ENCODE measurements around the gene KRTAP20-3. TPM values are rescaled to one million over a fixed set of nuclear protein-coding genes. Genes with fewer than 3 reads are reported as not detected.

KRTAP20-3 gene
- total and polyA plus RNA-seq, 10 donors, result not detected

DNA sequence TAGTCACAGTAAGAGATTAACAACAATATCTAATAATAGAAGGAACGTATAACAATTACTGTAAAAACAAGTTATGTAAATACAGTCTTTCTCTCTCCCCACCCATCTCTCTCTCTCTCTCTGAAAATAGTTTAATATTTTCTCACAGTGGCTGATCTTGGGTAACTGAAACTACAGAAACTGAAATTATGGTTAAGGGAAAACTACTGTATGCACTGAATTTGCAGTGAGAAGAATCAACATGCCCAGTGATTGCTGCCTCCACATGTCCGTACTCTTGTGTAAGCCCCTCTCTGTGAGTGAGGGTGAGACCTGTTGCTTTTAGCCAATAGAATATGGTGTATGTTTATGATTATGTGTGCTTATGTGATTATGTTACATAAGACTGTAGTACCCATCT, 30.5 kb upstream of the KRTAP20-3 start:
- no peak for DNase-seq
- intact Hi-C loops (cut with DNase I; ENCODE audit: low total_unique reads), result no loop called here

GRCh38 chr21:30613836-30614235, 28.8 kb upstream of the KRTAP20-3 start, which contains the start of gene KRTAP6-1:
Gene KRTAP6-1, minus strand, starts transcription at chr21:30613930. Its CDS starts 26 bp downstream, at chr21:30613904.
- Histone ChIP-seq H3K36me3 (no peaks in the 10 kb centered on the region), H3K4me3 (no peak within 1 kb of the TSS), H3K9me3 (peaks cover 0 to 11% (median 0%) of the 10 kb centered on the region in 8 donors), H3K4me1 (no peaks in the 10 kb centered on the region), H3K27ac (no peak within 1 kb of the TSS), H3K27me3 (replicated peaks in 1 of 7) (no peaks in the 10 kb centered on the region)
- no peak for DNase-seq
- TF ChIP-seq POLR2AphosphoS5 (IDR thresholded peaks at IDR 0.05) (no peak), POLR2A (IDR thresholded peaks at IDR 0.05) (no peak)
- TF ChIP-seq, protein P1, sequence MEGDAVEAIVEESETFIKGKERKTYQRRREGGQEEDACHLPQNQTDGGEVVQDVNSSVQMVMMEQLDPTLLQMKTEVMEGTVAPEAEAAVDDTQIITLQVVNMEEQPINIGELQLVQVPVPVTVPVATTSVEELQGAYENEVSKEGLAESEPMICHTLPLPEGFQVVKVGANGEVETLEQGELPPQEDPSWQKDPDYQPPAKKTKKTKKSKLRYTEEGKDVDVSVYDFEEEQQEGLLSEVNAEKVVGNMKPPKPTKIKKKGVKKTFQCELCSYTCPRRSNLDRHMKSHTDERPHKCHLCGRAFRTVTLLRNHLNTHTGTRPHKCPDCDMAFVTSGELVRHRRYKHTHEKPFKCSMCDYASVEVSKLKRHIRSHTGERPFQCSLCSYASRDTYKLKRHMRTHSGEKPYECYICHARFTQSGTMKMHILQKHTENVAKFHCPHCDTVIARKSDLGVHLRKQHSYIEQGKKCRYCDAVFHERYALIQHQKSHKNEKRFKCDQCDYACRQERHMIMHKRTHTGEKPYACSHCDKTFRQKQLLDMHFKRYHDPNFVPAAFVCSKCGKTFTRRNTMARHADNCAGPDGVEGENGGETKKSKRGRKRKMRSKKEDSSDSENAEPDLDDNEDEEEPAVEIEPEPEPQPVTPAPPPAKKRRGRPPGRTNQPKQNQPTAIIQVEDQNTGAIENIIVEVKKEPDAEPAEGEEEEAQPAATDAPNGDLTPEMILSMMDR (IDR thresholded peaks at IDR 0.05 in 8 of 11, conservative IDR thresholded peaks at IDR 0.05 in 3 of 11), result no peak
- WGBS, 5 donors, result 68 to 85% (median 71%) methylated on average over 2 of the region's 2 CpGs
- intact Hi-C loops (cut with DNase I; ENCODE audit: low total_unique reads), result no loop called here

More for the DNA sequence above, 30.5 kb upstream of the KRTAP20-3 start:
- Histone ChIP-seq H3K4me1 (no peaks in the 10 kb centered on the region), H3K9me3 (peaks cover 0 to 11% (median 0%) of the 10 kb centered on the region in 8 donors), H3K36me3 (no peaks in the 10 kb centered on the region), H3K27ac (no peak overlapping the region), H3K4me3 (no peak overlapping the region), H3K27me3 (replicated peaks in 1 of 7) (no peaks in the 10 kb centered on the region)
- no peak for TF ChIP-seq POLR2AphosphoS5 (IDR thresholded peaks at IDR 0.05)
- WGBS, 5 donors, result 80 to 91% (median 88%) methylated on average over 2 of the region's 2 CpGs

GRCh38 chr21:30615199-30615598, 27.5 kb upstream of the KRTAP20-3 start:
- H3K9me3 ChIP-seq, result peaks cover 0 to 11% (median 0%) of the 10 kb centered on the region in 8 donors
- no peaks in the 10 kb centered on the region for H3K36me3 ChIP-seq
- H3K27me3 ChIP-seq (replicated peaks in 1 of 7), result no peaks in the 10 kb centered on the region
- no peak for TF ChIP-seq POLR2A (IDR thresholded peaks at IDR 0.05)
- no peak for TF ChIP-seq POLR2AphosphoS5 (IDR thresholded peaks at IDR 0.05)
- TF ChIP-seq, protein P1 (IDR thresholded peaks at IDR 0.05 in 8 of 11, conservative IDR thresholded peaks at IDR 0.05 in 3 of 11), result no peak
- H3K27ac ChIP-seq, result no peak overlapping the region
- no peaks in the 10 kb centered on the region for H3K4me1 ChIP-seq
- DNase-seq, result no peak
- intact Hi-C loops (cut with DNase I; ENCODE audit: low total_unique reads), result no loop called here
- H3K4me3 ChIP-seq, result no peak overlapping the region

GRCh38 chr21:30616125-30616524, 26.5 kb upstream of the KRTAP20-3 start, which contains the start of gene KRTAP20-1:
Gene KRTAP20-1, plus strand, starts transcription at chr21:30616425. Its CDS starts 30 bp downstream, at chr21:30616455.
- intact Hi-C loops (cut with DNase I; ENCODE audit: low total_unique reads), result no loop called here
- no peak within 1 kb of the TSS for H3K27ac ChIP-seq
- WGBS, 5 donors, result 89 to 99% (median 94%) methylated on average over 2 of the region's 2 CpGs
- no peak within 1 kb of the TSS for H3K4me3 ChIP-seq
- peaks cover 0 to 2% (median 0%) of the 10 kb centered on the region in 8 donors for H3K9me3 ChIP-seq
- no peak for DNase-seq
- no peaks in the 10 kb centered on the region for H3K27me3 ChIP-seq (replicated peaks in 1 of 7)
- TF ChIP-seq POLR2AphosphoS5 (IDR thresholded peaks at IDR 0.05) (no peak), POLR2A (IDR thresholded peaks at IDR 0.05) (no peak)
- TF ChIP-seq, protein P1 (IDR thresholded peaks at IDR 0.05 in 8 of 11, conservative IDR thresholded peaks at IDR 0.05 in 3 of 11), result no peak
- H3K36me3 ChIP-seq, result no peaks in the 10 kb centered on the region
- no peaks in the 10 kb centered on the region for H3K4me1 ChIP-seq

DNA sequence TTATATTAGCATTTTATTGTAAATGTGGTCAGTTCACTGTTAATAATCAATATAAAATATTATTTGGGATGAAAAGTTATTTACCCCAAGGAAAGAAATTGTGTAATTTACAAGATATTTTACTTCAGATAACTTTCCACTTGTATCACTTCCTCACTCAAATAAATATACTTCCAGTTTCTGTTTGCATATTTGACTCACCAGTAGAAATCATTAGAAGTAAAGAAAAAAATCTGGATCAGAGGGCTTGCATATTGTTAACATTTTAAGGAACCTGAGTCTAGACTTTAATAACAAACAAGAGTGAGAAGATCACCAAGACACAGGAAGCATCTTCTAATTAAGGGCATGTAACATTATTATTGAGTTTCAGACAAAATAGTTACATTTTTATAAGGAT, 22.6 kb upstream of the KRTAP20-3 start:
- TF ChIP-seq, protein P1 (IDR thresholded peaks at IDR 0.05 in 8 of 11, conservative IDR thresholded peaks at IDR 0.05 in 3 of 11), result no peak
- no peak for TF ChIP-seq POLR2A (IDR thresholded peaks at IDR 0.05)
- TF ChIP-seq POLR2AphosphoS5 (IDR thresholded peaks at IDR 0.05), result no peak
- Histone ChIP-seq H3K36me3 (no peaks in the 10 kb centered on the region), H3K4me1 (no peaks in the 10 kb centered on the region), H3K27ac (no peak overlapping the region), H3K4me3 (no peak overlapping the region), H3K9me3 (peaks cover 0 to 19% (median 3%) of the 10 kb centered on the region in 8 donors), H3K27me3 (replicated peaks in 1 of 7) (no peaks in the 10 kb centered on the region)
- no peak for DNase-seq
- intact Hi-C loops (cut with DNase I; ENCODE audit: low total_unique reads), result no loop called here

Measured in spleen (tissue), 11 donors.